Heart right ventricle (tissue), 16 donors: ENCODE data around the gene TGFBR1. TPM values are rescaled to one million over a fixed set of nuclear protein-coding genes. Genes with fewer than 3 reads are reported as not detected.

Source experiments
- ATAC-seq, 8 donors: fragments of 200-7000 bp; cut with Tn5 transposase; one replicate each; pipeline ENCODE4 v1.9.1; 2020; ENCODE audit warnings: mild to moderate bottlenecking in 8 of 8, moderate library complexity in 8 of 8, moderate number of reproducible peaks in 1 of 8
- DNase-seq, 2 donors: peaks; one replicate each; pipeline ENCODE4 v3.0.0-alpha.2; 2020
- H3K27ac ChIP-seq, 10 donors: fragments of 200-600 bp; sonication (generic) in 2 of 10; one replicate each; pipeline versions ENCODE4 v1.5.0 to v1.8.0; 2020 to 2022; ENCODE audit warnings: mild to moderate bottlenecking in 3 of 10
- H3K27me3 ChIP-seq, 7 donors: fragments of 200-600 bp; one replicate each; pipeline ENCODE4 v1.8.0; 2021 to 2022; ENCODE audit warnings: mild to moderate bottlenecking in 2 of 7
- H3K36me3 ChIP-seq, 9 donors: fragments of 200-600 bp; sonication (generic) in 1 of 9; one replicate each; pipeline versions ENCODE4 v1.5.0 to v1.8.0; 2020 to 2022; ENCODE audit warnings: mild to moderate bottlenecking in 2 of 9
- H3K4me1 ChIP-seq, 9 donors: fragments of 200-600 bp; sonication (generic) in 1 of 9; one replicate each; pipeline versions ENCODE4 v1.5.0 to v1.8.0; 2020 to 2022; ENCODE audit warnings: mild to moderate bottlenecking in 4 of 9
- H3K4me3 ChIP-seq, 10 donors: fragments of 200-600 bp; sonication (generic) in 2 of 10; one replicate each; pipeline versions ENCODE4 v1.5.0 to v1.8.0; 2020 to 2022; ENCODE audit warnings: mild to moderate bottlenecking in 7 of 10, moderate library complexity in 2 of 10
- H3K9me3 ChIP-seq, 11 donors: fragments of 200-600 bp in 10 of 11; sonication (generic) in 2 of 11; one replicate each; pipeline versions ENCODE4 v1.5.0 to v1.8.0; 2013 to 2022; ENCODE audit warnings: mild to moderate bottlenecking in 2 of 11, control low read depth in 1 of 11, moderate library complexity in 1 of 11
- WGBS, 2 donors: extraction: QIAGEN DNeasy Blood & Tissue Kit; methylation state at CpG; one replicate each; pipeline ENCODE4 v1.1.7; 2013; ENCODE audit warnings: inconsistent platforms in 1 of 2; 5-methylcytosine and 5-hydroxymethylcytosine counted together
- intact Hi-C, 10 donors: fragments of 100-400 bp; cut with DNase I; formaldehyde crosslinking; loops; one replicate each; pipeline versions ENCODE4 v1.11.1 to v1.14.2; 2022
- polyA plus RNA-seq, 2 donors: library from polyadenylated mRNA; stranded (reverse); fragments of 200-250 nt; gene quantifications; one replicate each; pipeline ENCODE4 v1.2.3, GENCODE V29; 2013
- total RNA-seq, 10 donors: library from RNA; stranded (reverse); fragmentation: NEBNext Ultra II Directional in 3 of 10; extraction: Animal tissue kit (Norgen Biotek cat#: 25700) in 3 of 10; gene quantifications; one replicate each; pipeline versions ENCODE4 v1.2.1 to v1.2.4, GENCODE V29; 2021 to 2023
- TF ChIP-seq, protein P1 (sequence below), 9 donors: fragments of 200-600 bp; sonication (generic) in 2 of 9; IDR thresholded peaks; one replicate each; pipeline versions ENCODE4 v1.5.0 to v1.8.0; 2021 to 2022; ENCODE audit warnings: antibody characterized with exemption in 9 of 9, mild to moderate bottlenecking in 5 of 9, moderate library complexity in 1 of 9
- donor health status: Arrhythmogenic right ventricular cardiomyopathy.
- donor health status: ischemic (EF 13 %, LVEDD 7.1; RV severe dilation, severe dysfunction).
- donor health status: healthy with polysubstance abuse.
- donor health status: DM: no; HTN: yes; CAD: no.
- donor health status: DM: no; HTN: no; CAD: no.
- donor health status: ischemic (EF 25% LVEDD 6.9; RV normal size, moderate dysfunction).
- donor health status: ischemic (EF 25% LVEDD 5.7; RV mildly dilated, moderate dysfunction).
- donor health status: healthy.
- donor health status: DM: yes; HTN: yes; CAD: no.
- donor health status: Ischemic cardiomyopathy.
- donor health status: ischemic (EF 35%, LVEDD 5.7; RV mildly dilated, moderate dysfunction).
- donor health status: nonischemic (EF 11% LVEDD 7.7; RV severe dilation, severe dysfunction).
- donor health status: DM: yes; HTN: yes; CAD: no.
- donor health status: PGD.
- donor health status: ischemic (EF 29% LVEDD 5.4; RV normal size, mild dysfunction).
- donor health status: nonischemic (EF 23%, LVEDD 6.1; RV moderate dilation, normal function).

Gene TGFBR1
- total and polyA plus RNA-seq, 12 donors, result 4.9 to 25.4 (median 13.5) TPM

DNA sequence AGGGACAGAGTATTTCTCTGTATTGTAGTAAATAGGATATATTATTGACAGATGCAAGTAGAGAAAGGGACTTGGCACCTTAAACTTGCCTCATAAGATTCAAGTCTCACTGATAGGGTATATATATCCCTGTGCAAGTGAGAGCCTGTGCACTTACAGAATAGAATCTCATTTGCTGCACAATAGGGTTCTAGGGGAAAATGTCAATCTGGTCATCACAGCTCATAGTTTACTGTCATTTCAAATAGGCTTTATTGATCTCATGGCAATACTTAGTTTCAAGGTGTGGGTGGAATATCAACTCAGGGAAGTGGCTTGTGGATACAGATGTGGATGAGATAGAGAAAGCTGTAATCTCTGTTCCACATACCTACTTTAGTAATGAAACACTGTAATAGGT, 42.3 kb downstream of the TGFBR1 start:
- TF ChIP-seq, protein P1, sequence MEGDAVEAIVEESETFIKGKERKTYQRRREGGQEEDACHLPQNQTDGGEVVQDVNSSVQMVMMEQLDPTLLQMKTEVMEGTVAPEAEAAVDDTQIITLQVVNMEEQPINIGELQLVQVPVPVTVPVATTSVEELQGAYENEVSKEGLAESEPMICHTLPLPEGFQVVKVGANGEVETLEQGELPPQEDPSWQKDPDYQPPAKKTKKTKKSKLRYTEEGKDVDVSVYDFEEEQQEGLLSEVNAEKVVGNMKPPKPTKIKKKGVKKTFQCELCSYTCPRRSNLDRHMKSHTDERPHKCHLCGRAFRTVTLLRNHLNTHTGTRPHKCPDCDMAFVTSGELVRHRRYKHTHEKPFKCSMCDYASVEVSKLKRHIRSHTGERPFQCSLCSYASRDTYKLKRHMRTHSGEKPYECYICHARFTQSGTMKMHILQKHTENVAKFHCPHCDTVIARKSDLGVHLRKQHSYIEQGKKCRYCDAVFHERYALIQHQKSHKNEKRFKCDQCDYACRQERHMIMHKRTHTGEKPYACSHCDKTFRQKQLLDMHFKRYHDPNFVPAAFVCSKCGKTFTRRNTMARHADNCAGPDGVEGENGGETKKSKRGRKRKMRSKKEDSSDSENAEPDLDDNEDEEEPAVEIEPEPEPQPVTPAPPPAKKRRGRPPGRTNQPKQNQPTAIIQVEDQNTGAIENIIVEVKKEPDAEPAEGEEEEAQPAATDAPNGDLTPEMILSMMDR (IDR thresholded peaks at IDR 0.05), result no peak
- DNase-seq (no peak), ATAC-seq (no peak)
- Histone ChIP-seq H3K9me3 (no peaks in the 10 kb centered on the region), H3K27me3 (no peaks in the 10 kb centered on the region), H3K4me1 (peaks cover 0 to 19% (median 0%) of the 10 kb centered on the region in 9 donors), H3K27ac (peak overlapping the region in 1 of 10 donors; percentile 7), H3K36me3 (peaks cover 2 to 98% (median 41%) of the 10 kb centered on the region in 9 donors), H3K4me3 (no peak overlapping the region)
- intact Hi-C loops, result loop anchor here in 1 of 10 donors (10.0 kb wide), 1 partner anchor 142 kb away; no protein-coding TSS in a partner anchor

DNA sequence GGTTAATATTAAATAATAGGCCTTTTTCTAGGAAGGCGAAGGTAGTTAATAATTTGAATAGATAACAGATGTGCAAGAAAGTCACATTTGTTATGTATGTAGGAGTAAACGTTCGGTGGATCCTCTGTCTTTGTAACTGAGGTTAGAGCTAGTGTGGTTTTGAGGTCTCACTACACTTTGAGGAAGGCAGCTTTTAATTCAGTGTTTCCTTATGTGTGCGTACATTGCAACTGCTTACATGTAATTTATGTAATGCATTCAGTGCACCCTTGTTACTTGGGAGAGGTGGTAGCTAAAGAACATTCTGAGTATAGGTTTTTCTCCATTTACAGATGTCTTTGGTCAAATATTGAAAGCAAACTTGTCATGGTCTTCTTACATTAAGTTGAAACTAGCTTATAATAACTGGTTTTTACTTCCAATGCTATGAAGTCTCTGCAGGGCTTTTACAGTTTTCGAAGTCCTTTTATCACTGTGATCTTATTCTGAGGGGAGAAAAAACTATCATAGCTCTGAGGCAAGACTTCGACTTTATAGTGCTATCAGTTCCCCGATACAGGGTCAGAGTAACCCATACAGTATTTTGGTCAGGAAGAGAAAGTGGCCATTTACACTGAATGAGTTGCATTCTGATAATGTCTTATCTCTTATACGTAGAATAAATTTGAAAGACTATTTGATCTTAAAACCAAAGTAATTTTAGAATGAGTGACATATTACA, 45.7 kb downstream of the TGFBR1 start:
- Histone ChIP-seq H3K4me3 (no peak overlapping the region), H3K27me3 (no peaks in the 10 kb centered on the region), H3K36me3 (peaks cover 0 to 76% (median 24%) of the 10 kb centered on the region in 9 donors), H3K9me3 (no peaks in the 10 kb centered on the region), H3K27ac (no peak overlapping the region), H3K4me1 (peaks cover 0 to 19% (median 0%) of the 10 kb centered on the region in 9 donors)
- intact Hi-C loops, result no loop called here
- no peak for DNase-seq
- TF ChIP-seq, protein P1 (IDR thresholded peaks at IDR 0.05), result no peak
- WGBS, 2 donors, result 90 to 92% methylated on average over 8 of the region's 8 CpGs
- no peak for ATAC-seq

DNA sequence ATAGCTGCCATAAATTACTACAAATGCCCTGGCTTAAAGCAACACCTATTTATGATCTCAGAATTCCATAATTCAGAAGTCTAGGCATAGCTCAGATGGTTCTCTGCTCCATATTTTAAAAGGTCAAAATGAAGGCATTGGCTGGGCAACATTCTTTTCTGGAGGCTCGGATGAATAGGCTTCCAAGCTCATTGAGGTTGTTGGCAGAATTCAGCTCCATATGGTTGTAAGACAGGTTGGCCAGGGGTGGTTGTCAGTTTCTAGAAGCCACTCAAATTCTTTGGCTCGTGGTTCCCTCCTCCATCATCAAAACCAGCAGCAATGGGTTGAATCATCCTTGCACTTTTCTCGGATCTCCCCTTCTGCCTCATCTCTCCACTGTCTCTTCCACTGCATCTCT, 49.4 kb downstream of the TGFBR1 start:
- Histone ChIP-seq H3K4me1 (no peaks in the 10 kb centered on the region), H3K4me3 (no peak overlapping the region), H3K27ac (no peak overlapping the region), H3K9me3 (no peaks in the 10 kb centered on the region), H3K27me3 (peaks cover 0 to 7% (median 0%) of the 10 kb centered on the region in 7 donors), H3K36me3 (peaks cover 0 to 39% (median 5%) of the 10 kb centered on the region in 9 donors)
- intact Hi-C loops, result no loop called here
- DNase-seq (no peak), ATAC-seq (peak in 1 of 8 donors; percentile 9)
- WGBS, 2 donors, result 83 to 88% methylated on average over 3 of the region's 3 CpGs
- TF ChIP-seq, protein P1 (IDR thresholded peaks at IDR 0.05), result no peak

DNA sequence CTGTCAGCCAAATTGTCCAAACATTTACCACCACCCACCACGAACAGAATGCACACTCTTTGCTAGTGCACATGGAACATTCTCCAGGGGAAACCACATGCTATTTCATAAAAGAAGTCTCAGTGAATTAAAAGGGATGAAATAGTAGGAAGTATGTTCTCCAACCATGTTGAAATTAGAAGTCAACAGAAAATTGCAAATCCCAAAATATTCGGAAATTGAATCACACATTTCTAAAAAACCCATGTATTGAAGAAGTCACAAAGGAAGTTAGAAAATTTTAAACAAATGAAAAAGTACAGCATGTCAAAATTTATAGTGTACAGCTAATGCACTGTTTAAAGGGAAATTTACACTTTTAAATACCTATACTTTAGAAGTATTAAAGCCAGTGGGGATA, 50.8 kb downstream of the TGFBR1 start:
- TF ChIP-seq, protein P1 (IDR thresholded peaks at IDR 0.05), result no peak
- ATAC-seq (no peak), DNase-seq (no peak)
- intact Hi-C loops, result no loop called here
- Histone ChIP-seq H3K36me3 (peaks cover 0 to 25% (median 5%) of the 10 kb centered on the region in 9 donors), H3K4me1 (peaks cover 0 to 5% (median 0%) of the 10 kb centered on the region in 9 donors), H3K27ac (no peak overlapping the region), H3K9me3 (no peaks in the 10 kb centered on the region), H3K27me3 (peaks cover 0 to 7% (median 0%) of the 10 kb centered on the region in 7 donors), H3K4me3 (no peak overlapping the region)
- WGBS, 2 donors, result 66% methylated on average over 2 of the region's 2 CpGs
